Endothelial cell of umbilical vein (primary cell): Measurements from ENCODE around the gene RGS7. TPM values are rescaled to one million over a fixed set of nuclear protein-coding genes. Genes with fewer than 3 reads are reported as not detected.

ENCODE experiments used
- BruUV-seq: library from RNA; stranded (reverse); fragments of 400-500 nt; replicated peaks from 2 replicates; lab custom pipeline; 2021; lab: Mats Ljungman, UMichigan
- CTCF ChIA-PET: fragments of 300-600, 350-600 bp; sonication (Branson Sonifier 250); formaldehyde crosslinking; loops from one replicate; lab custom pipeline; 2021; ENCODE audit warnings: antibody characterized with exemption, inconsistent platforms; lab: Charles Lee
- POLR2A ChIA-PET: fragments of 300-600, 350-600 bp; sonication (Branson Sonifier 250); formaldehyde crosslinking; loops from one replicate; lab custom pipeline; 2021; ENCODE audit warnings: antibody characterized with exemption, inconsistent platforms; lab: Charles Lee
- DNase-seq: peaks from one replicate; pipeline ENCODE4 v3.0.0-alpha.2; 2011; ENCODE audit warnings: low read depth, low spot score
- FAIRE-seq: peaks from 2 replicates; lab custom pipeline; 2011; peaks lifted over from hg19 to GRCh38; lab: Jason Lieb, UNC
- H2AFZ ChIP-seq: 2 replicates; pipeline ENCODE4 v1.6.0; 2012; ENCODE audit warnings: low read depth, low read length, control low read depth, inconsistent platforms
- H3K27ac ChIP-seq: 2 replicates; pipeline ENCODE4 v1.5.1; 2011; ENCODE audit warnings: low read depth, mild to moderate bottlenecking, control low read depth, low read length, moderate library complexity; ENCODE audit not compliant: insufficient read depth
- H3K27me3 ChIP-seq, 2 experiments: 2 replicates each; pipeline versions ENCODE4 v1.6.0 to v1.6.1; 2011; ENCODE audit warnings: low read length in 2 of 2, mixed read lengths in 1 of 2; ENCODE audit not compliant: control insufficient read depth in 2 of 2, insufficient read depth in 2 of 2
- H3K36me3 ChIP-seq, 2 experiments: 2 replicates in 1 of 2; 3 replicates in 1 of 2; pipeline ENCODE4 v1.5.1; 2011; ENCODE audit warnings: low read length in 2 of 2, mild to moderate bottlenecking in 1 of 2, moderate library complexity in 1 of 2; ENCODE audit not compliant: control insufficient read depth in 2 of 2, insufficient read depth in 2 of 2; ENCODE audit errors: extremely low read depth in 1 of 2
- H3K4me1 ChIP-seq: 3 replicates; pipeline ENCODE4 v1.5.1; 2011; ENCODE audit warnings: mild to moderate bottlenecking, low read length; ENCODE audit not compliant: control insufficient read depth, insufficient read depth; ENCODE audit errors: extremely low read depth
- H3K4me2 ChIP-seq: 2 replicates; pipeline ENCODE4 v1.6.1; 2011; ENCODE audit warnings: low read length, control low read depth, mixed read lengths; ENCODE audit not compliant: insufficient read depth
- H3K4me3 ChIP-seq, 3 experiments: fragments of 200-600 bp in 1 of 3; sonication (generic), shearing (Covaris generic) in 1 of 3; replicated peaks in 1 of 3; 2 replicates each; pipeline ENCODE4 v1.5.1; 2011 to 2016; ENCODE audit warnings: control low read depth in 3 of 3, low read length in 3 of 3, mild to moderate bottlenecking in 2 of 3, inconsistent platforms in 1 of 3, low read depth in 1 of 3, moderate library complexity in 1 of 3; ENCODE audit not compliant: insufficient read depth in 1 of 3
- H3K79me2 ChIP-seq: 2 replicates; pipeline ENCODE4 v1.6.0; 2012; ENCODE audit warnings: low read length, inconsistent platforms; ENCODE audit not compliant: control insufficient read depth, insufficient read depth
- H3K9ac ChIP-seq: replicated peaks from 2 replicates; pipeline ENCODE3; 2011; ENCODE audit warnings: low read length, control low read depth; ENCODE audit not compliant: insufficient read depth; ENCODE audit errors: extremely low read depth
- H3K9me1 ChIP-seq: replicated peaks from 3 replicates; pipeline ENCODE4 v1.6.0; 2011; ENCODE audit warnings: mild to moderate bottlenecking, low read length; ENCODE audit not compliant: control insufficient read depth, insufficient read depth; ENCODE audit errors: extremely low read depth
- H3K9me3 ChIP-seq: replicated peaks from 2 replicates; pipeline ENCODE4 v1.5.1; 2012; ENCODE audit warnings: low read length, inconsistent platforms; ENCODE audit not compliant: control insufficient read depth, insufficient read depth
- H4K20me1 ChIP-seq: replicated peaks from 2 replicates; pipeline ENCODE3; 2011; ENCODE audit warnings: mild to moderate bottlenecking, low read length; ENCODE audit not compliant: control insufficient read depth, insufficient read depth; ENCODE audit errors: extremely low read depth
- EZH2 ChIP-seq: IDR thresholded peaks from 2 replicates; pipeline ENCODE4 v1.6.1; 2012; ENCODE audit warnings: borderline replicate concordance, low read depth, mild to moderate bottlenecking, moderate library complexity, low read length, inconsistent platforms; ENCODE audit not compliant: severe bottlenecking
- FOS ChIP-seq: IDR thresholded peaks from 2 replicates; pipeline ENCODE4 v1.6.1; 2011; ENCODE audit warnings: mild to moderate bottlenecking, low read length, moderate library complexity, borderline replicate concordance; ENCODE audit not compliant: insufficient read depth
- GATA2 ChIP-seq: IDR thresholded peaks from 2 replicates; pipeline ENCODE4 v1.7.0; 2011; ENCODE audit warnings: low read depth, mild to moderate bottlenecking, moderate library complexity, mixed read lengths, low read length; ENCODE audit not compliant: insufficient read length, insufficient read depth
- JUN ChIP-seq: IDR thresholded peaks from 2 replicates; pipeline ENCODE4 v1.6.1; 2011; ENCODE audit warnings: borderline replicate concordance, low read depth; ENCODE audit not compliant: insufficient read length, insufficient read depth
- MYC ChIP-seq: IDR thresholded peaks from one replicate; pipeline ENCODE4 v1.6.1; 2011; ENCODE audit warnings: mild to moderate bottlenecking, low read depth, low read length
- POLR2A ChIP-seq: IDR thresholded peaks from 2 replicates; pipeline ENCODE4 v1.6.1; 2012; ENCODE audit warnings: low read depth, mild to moderate bottlenecking, control low read depth, low read length
- POLR2AphosphoS5 ChIP-seq: IDR thresholded peaks from 2 replicates; pipeline ENCODE4 v1.6.1; 2012; ENCODE audit warnings: low read depth, mild to moderate bottlenecking, control low read depth, low read length, moderate library complexity; ENCODE audit not compliant: insufficient read depth
- dilution Hi-C: fragments of 300-500 bp; cut with MboI; formaldehyde crosslinking; loops from one replicate; pipeline ENCODE4 v1.15.0; 2019; ENCODE audit warnings: low sequenced_read_pairs; ENCODE audit not compliant: extremely low pct_ligation_motif_present
- intact Hi-C: fragments of 100-400 bp; cut with micrococcal nuclease; formaldehyde crosslinking; loops from one replicate; pipeline ENCODE4 v1.10.0; 2022
- polyA plus RNA-seq, 4 experiments: library from polyadenylated mRNA; depleted of rRNA in 3 of 4; stranded (reverse) in 3 of 4; unstranded in 1 of 4; fragments of >200 nt; gene quantifications; 2 replicates each; pipeline versions ENCODE4 v1.2.1 to v1.2.3, GENCODE V29; 2011 to 2012; ENCODE audit warnings: missing spikeins in 1 of 4
- total RNA-seq: library from RNA; stranded (reverse); gene quantifications from 2 replicates; pipeline ENCODE4 v1.2.3, GENCODE V29; 2021
- TF ChIP-seq, protein P1 (sequence below): IDR thresholded peaks from 2 replicates; pipeline ENCODE4 v1.6.1; 2011; ENCODE audit not compliant: insufficient read depth, insufficient read length
- TF ChIP-seq, protein P2 (sequence below), 2 donors: IDR thresholded peaks; 1 replicate in 1 of 2; 2 replicates in 1 of 2; pipeline ENCODE4 v1.5.1; 2011; ENCODE audit warnings: low read length in 2 of 2, mild to moderate bottlenecking in 2 of 2, moderate library complexity in 2 of 2, control low read depth in 1 of 2, inconsistent platforms in 1 of 2, low read depth in 1 of 2; ENCODE audit not compliant: insufficient read depth in 1 of 2; ENCODE audit errors: extremely low read depth in 1 of 2

The RGS7 gene
- total and polyA plus RNA-seq, 2 donors (not counting 3 experiments of a cell fraction or from before 2014, with no cell fraction given): 0.43 to 0.44 TPM

DNA sequence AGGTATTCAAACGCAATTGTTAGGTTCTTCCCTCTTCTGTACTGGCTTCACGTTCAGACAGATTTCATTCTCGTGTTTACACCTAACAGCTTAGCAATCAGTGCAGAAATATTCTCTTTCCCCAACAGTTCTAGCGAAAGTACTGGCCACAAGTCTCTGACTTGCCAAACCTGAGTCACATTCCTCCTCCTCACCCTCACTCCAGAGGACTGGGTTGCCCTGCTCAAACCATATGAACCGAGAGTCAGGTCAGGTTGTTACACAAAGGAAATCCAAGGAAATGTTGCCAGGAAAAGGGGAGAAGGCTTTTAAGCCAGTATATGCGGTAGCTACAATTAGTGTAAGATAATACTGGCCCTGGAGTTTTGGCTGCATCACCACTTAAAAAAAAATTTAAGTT, 282.5 kb downstream of the RGS7 start:
- H3K4me1 ChIP-seq: no peaks in the 10 kb centered on the region
- no peak overlapping the region for H2AFZ ChIP-seq
- no peaks in the 10 kb centered on the region for H4K20me1 ChIP-seq
- H3K4me3 ChIP-seq: no peak overlapping the region
- no peaks in the 10 kb centered on the region for H3K9me1 ChIP-seq
- dilution Hi-C loops: no loop called here
- intact Hi-C loops: no loop called here
- no TSS peak for BruUV-seq
- no peaks in the 10 kb centered on the region for H3K9me3 ChIP-seq
- no peak for TF ChIP-seq POLR2AphosphoS5
- no peak for TF ChIP-seq GATA2
- no peak for TF ChIP-seq JUN
- TF ChIP-seq FOS: no peak
- no peak for TF ChIP-seq EZH2
- TF ChIP-seq, protein P1, sequence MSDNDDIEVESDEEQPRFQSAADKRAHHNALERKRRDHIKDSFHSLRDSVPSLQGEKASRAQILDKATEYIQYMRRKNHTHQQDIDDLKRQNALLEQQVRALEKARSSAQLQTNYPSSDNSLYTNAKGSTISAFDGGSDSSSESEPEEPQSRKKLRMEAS: no peak
- no peak for TF ChIP-seq POLR2A
- TF ChIP-seq, protein P2, sequence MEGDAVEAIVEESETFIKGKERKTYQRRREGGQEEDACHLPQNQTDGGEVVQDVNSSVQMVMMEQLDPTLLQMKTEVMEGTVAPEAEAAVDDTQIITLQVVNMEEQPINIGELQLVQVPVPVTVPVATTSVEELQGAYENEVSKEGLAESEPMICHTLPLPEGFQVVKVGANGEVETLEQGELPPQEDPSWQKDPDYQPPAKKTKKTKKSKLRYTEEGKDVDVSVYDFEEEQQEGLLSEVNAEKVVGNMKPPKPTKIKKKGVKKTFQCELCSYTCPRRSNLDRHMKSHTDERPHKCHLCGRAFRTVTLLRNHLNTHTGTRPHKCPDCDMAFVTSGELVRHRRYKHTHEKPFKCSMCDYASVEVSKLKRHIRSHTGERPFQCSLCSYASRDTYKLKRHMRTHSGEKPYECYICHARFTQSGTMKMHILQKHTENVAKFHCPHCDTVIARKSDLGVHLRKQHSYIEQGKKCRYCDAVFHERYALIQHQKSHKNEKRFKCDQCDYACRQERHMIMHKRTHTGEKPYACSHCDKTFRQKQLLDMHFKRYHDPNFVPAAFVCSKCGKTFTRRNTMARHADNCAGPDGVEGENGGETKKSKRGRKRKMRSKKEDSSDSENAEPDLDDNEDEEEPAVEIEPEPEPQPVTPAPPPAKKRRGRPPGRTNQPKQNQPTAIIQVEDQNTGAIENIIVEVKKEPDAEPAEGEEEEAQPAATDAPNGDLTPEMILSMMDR (IDR thresholded peaks at IDR 0.05; ENCODE audit: extremely low read depth in 1 of 2, insufficient read depth in 1 of 2, low read depth in 1 of 2, low read length in 2 of 2): no peak
- no peak for TF ChIP-seq MYC
- DNase-seq (no peak), FAIRE-seq (no peak)
- ChIA-PET POLR2A (no interaction called here), CTCF (interaction anchor here (1.3 kb wide), 1 partner anchor 8 kb away, joined by 3 read pairs; no protein-coding TSS in a partner anchor)
- no peak overlapping the region for H3K27ac ChIP-seq
- no peak overlapping the region for H3K9ac ChIP-seq
- no peaks in the 10 kb centered on the region for H3K27me3 ChIP-seq
- no peaks in the 10 kb centered on the region for H3K79me2 ChIP-seq
- no peaks in the 10 kb centered on the region for H3K36me3 ChIP-seq
- no peak overlapping the region for H3K4me2 ChIP-seq
